IMR-90 (cell line): ENCODE data around the gene GRN.

ENCODE experiments used
- CTCF ChIP-seq: conservative IDR thresholded peaks from 2 replicates; pipeline ENCODE4 v1.5.1; 2012; ENCODE audit warnings: mild to moderate bottlenecking, low read depth, low read length, improper control_type of control experiment
- RAD21 ChIP-seq: IDR thresholded peaks from 2 replicates; pipeline ENCODE4 v1.6.1; 2012; ENCODE audit warnings: low read length, improper control_type of control experiment
- SMC3 ChIP-seq: fragments of 150-350 bp; IDR thresholded peaks from 2 replicates; pipeline ENCODE4 v1.6.1; 2016; ENCODE audit warnings: low read depth, mild to moderate bottlenecking, antibody characterized with exemption, low read length, moderate library complexity

GRCh38 chr17:44350733-44351226 is 5.7 kb downstream of the GRN start:
- peak; percentile 78 for TF ChIP-seq RAD21
- TF ChIP-seq CTCF = peak; percentile 73
- peak; percentile 69 for TF ChIP-seq SMC3
